ENCODE results near the gene CD70.

DNA sequence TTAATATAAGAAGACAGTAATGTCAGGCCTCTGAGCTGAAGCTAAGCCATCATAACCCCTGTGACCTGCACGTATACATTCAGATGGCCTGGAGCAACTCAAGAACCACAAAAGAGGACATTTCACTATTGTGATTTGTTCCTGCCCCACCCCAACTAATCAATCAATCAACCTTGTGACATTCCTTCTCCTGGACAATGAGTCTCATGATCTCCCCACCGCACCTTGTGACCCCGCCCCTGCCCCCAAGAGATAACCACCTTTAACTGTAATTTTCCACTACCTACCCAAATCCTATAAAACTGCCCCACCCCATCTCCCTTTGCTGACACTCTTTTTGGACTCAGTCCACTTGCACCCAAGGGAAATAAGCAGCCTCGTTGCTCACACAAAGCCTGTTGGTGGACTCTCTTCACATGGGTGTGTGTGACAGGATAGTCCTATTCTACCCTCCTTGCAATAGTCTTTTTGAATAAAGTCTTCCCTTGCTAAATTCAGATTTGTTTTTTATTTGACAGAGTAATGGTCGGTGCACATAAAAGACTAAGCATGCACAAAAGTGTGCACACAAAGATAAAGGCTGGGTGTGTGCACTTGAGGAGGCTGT lies 14.0 kb downstream of the CD70 start:
- TF ChIP-seq, protein P1, sequence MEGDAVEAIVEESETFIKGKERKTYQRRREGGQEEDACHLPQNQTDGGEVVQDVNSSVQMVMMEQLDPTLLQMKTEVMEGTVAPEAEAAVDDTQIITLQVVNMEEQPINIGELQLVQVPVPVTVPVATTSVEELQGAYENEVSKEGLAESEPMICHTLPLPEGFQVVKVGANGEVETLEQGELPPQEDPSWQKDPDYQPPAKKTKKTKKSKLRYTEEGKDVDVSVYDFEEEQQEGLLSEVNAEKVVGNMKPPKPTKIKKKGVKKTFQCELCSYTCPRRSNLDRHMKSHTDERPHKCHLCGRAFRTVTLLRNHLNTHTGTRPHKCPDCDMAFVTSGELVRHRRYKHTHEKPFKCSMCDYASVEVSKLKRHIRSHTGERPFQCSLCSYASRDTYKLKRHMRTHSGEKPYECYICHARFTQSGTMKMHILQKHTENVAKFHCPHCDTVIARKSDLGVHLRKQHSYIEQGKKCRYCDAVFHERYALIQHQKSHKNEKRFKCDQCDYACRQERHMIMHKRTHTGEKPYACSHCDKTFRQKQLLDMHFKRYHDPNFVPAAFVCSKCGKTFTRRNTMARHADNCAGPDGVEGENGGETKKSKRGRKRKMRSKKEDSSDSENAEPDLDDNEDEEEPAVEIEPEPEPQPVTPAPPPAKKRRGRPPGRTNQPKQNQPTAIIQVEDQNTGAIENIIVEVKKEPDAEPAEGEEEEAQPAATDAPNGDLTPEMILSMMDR (conservative IDR thresholded peaks at IDR 0.05) = no peak
- no peak for TF ChIP-seq ZFX (IDR thresholded peaks at IDR 0.05)
